HG03575 (cell line): Measurements from ENCODE around the gene HSBP1L1.

Experiments used
- ATAC-seq: cut with Tn5 transposase; IDR thresholded peaks from one replicate; pipeline ENCODE4 v1.9.1; 2021; ENCODE audit not compliant: unreplicated experiment, insufficient number of reproducible peaks, low FRiP score; ENCODE audit errors: extremely low read depth

The HSBP1L1 gene

DNA sequence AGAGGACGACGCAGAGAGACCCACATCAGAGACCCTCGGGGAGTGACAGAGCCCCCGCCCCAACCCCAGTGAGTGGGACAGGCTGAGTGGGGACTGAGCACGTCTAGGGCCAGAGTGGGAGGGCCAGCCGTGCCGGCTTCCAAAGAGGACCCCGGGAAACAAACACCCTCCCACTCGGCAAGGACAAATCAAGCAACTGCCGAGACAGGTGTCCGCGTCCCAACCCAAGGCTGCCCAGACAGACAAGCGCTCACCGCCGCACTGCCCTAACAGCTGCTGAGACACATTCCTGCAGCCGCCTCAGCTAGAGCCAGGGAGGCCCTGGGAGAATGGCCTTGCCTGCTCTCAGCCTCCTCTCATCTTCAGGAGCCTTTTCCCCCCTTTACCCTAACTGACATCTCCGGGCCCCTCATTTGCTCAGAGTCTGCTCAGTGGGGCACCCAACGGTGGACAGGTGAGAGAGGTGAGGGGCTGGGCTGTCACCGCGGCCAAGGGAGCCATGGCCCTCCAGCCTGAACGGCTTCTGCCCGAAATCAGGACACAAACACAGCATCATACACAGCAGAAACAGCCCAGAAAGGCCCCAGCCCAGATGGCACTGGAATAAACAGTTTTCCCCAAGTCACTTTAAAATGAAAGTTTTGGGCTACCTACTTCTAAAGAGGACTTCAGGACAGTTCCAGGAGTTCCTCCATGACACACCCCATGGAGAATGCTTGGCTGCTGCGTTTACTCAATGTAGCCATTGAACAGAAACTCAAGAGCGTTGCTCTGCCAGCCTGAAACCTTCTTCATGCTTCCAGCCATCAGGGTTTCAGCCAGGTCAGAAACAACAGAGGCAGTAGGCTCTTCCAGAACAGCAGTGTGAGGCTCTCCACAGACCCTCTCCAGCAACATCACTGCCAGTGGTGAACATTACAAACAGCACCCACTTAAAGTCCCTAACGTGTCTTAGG, 36.6 kb upstream of the HSBP1L1 start:
- no peak for ATAC-seq

DNA sequence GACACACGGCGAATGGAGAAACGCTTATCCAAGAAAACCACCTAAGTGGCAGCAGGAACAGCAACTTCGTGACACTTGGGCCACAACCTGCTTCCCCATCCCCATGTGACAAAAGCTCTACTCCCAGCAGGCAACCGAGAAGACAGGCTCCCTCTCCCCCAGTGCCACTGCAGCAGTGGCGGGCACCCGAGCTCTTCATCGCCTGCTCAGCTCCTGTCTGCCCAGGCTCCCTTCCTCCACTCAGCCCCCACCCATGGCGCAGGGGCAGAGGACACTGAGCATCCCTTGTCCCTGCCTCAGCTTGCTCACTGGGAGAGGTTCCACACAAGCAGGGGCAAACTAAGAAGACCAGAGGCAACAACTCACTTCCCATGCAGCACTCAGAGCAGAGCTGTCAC, 35.9 kb upstream of the HSBP1L1 start:
- no peak for ATAC-seq

DNA sequence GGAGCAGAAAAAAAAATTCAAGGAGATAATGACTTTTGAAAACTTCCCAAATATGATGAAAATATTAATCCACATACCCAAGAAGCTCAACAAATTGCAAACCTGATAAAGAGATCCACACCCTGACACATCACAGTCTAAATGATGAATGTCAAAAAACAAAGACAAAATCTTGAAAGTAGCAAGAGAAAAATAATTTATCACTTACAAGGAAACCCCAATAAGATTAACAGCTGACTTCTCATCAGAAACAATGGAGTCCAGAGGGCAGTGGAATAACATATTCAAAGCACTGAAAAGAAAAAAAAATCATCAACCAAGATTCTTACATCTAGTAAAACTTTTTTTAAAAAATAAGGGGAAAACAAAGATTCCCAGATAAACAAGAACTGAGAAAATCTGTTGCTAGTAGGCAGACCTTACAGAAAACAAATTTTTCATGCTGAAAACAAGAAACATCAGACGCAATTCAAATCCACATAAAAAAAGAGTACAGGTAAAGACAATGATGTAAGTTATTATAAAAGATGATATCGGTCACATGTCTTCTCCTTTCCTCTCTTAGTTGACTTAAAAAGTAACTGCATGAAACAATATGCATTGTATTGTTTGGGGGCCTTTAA, 34.3 kb upstream of the HSBP1L1 start:
- ATAC-seq: no peak

- ATAC-seq: no peak
These were observed 33.0 kb upstream of the HSBP1L1 start for GRCh38 chr18:79931475-79931874.

DNA sequence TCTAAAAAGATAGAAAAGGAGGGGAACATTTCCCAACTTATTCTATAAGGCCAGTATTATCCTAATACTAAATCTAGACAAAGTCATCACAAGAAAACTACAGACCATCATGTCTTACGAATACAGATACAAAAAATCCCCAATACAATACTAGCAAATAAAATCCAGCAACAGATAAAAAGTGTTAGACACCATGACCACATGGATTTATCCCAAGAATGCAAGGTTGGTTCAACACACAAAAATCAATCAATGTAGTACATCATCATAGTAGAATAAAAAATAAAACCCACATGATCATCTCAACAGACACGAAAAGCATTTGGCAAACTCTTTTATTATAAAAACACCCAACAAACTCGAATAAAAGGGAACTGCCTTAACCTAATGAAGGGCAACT, 31.5 kb upstream of the HSBP1L1 start:
- ATAC-seq: no peak

DNA sequence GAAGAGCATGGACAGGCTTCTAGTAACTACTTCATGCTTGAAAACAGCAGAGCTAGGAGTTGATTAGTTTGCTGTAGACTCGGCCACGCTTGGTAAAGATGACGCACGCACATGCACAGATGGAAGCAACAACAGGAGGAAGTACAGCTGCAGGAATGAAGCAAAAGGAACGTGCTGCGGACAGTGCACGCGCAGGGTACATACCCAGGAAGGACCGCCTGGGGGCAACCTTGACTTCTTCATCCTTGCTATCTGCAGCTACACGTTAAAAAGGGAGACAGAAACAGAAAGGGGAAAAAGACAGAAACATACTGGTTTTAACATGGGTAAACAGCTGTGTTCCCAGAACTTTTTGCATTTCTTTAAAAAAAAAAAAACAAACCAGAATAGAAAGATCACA, 30.7 kb upstream of the HSBP1L1 start:
- no peak for ATAC-seq

DNA sequence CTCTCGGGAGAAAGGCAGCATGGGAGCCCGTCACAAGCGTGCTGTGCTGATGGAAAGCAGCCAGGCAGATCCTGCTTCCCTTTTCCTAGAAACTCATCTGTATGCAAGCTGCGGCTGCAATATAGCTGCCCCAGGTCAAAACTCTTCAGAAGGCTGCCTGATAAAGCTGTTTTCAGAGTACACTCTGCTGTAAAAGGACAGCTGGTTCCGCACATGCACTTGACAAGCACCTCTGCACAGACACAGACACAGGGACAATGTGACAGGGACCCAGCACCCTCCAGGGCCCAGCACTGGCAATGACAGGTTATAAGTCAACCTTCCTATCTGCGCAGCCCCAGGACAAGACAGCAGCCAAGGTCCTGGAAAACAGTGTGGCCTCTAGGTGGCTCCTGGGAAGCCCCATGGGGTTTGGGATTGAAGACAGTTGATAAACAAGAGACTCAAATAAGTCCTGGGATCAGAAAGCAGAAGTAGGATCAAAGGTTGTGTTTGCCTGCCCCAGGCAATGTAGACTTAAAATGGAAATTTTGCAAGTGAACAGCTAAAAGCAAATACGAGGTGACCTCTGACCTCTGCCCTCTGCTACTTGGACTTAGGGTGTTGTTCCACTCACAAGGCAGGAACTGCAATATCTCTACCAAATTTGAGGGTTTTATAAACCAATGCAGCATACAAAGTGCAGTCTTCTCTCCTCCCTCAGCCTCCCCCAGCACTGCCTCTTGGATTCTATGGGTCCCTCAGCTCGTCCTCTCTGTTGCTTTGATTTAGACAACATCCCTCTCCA, 29.9 kb upstream of the HSBP1L1 start:
- ATAC-seq: no peak

DNA sequence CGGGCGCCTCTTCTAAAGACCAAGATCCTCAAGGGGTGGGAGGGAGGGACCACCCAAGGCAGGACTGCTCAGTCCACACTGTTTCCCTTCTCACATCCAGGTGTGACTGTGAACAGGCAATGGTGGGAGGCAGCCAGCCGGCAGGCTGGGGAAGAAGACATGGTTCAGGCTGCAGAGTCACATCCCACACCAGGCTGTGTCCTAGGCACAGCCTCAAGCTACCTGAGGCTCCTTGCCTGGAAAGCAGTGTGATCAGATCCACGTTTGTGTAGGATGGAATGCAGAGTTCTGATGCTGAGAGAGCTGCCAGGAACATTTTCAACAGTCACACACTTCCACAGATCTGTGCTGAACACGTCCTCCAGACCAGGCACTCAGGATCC, 29.4 kb upstream of the HSBP1L1 start:
- no peak for ATAC-seq

- no peak for ATAC-seq
These were observed 28.9 kb upstream of the HSBP1L1 start for GRCh38 chr18:79935499-79935898.

GRCh38 chr18:79935925-79936324, 28.5 kb upstream of the HSBP1L1 start:
- ATAC-seq: no peak

- no peak for ATAC-seq
These were observed 27.8 kb upstream of the HSBP1L1 start for GRCh38 chr18:79936641-79937040.

DNA sequence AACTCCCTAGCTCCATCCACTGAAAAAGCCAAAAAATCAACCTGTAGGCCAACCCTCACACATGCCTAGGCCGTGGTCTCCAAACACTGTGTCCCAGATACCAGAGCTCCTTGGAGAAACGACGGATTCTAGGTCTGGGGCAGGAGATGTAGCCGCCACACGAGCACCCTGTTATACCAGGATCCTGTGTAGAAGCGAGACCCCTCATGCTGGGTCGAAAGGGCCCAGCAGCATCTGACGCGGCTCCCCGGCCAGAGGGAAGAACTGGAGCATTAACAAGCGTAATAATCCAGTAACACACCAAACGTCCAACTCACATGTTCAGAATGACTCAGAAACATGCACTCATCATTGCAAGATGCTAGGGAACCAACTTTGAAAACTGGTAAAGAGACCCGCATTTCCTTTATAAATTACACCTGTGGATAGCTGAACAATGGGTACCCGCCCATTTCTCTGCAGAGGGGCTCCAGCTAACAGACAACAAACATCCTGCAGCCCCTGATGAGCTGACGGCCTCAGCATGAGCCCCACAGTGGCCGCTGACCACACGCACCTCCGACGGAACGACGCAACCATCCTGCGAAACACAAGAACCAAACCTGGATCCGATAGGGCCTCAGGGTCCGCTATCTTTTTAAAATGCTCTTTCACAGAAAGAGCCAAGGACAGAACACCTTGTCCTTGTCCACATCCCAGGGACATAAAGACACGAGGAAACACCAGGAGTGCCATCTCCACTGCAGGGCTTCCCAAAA, 27.2 kb upstream of the HSBP1L1 start:
- no peak for ATAC-seq

GRCh38 chr18:79938196-79938595, 26.2 kb upstream of the HSBP1L1 start:
- ATAC-seq: no peak

- ATAC-seq: no peak
These were observed 25.3 kb upstream of the HSBP1L1 start for GRCh38 chr18:79939096-79939495.

DNA sequence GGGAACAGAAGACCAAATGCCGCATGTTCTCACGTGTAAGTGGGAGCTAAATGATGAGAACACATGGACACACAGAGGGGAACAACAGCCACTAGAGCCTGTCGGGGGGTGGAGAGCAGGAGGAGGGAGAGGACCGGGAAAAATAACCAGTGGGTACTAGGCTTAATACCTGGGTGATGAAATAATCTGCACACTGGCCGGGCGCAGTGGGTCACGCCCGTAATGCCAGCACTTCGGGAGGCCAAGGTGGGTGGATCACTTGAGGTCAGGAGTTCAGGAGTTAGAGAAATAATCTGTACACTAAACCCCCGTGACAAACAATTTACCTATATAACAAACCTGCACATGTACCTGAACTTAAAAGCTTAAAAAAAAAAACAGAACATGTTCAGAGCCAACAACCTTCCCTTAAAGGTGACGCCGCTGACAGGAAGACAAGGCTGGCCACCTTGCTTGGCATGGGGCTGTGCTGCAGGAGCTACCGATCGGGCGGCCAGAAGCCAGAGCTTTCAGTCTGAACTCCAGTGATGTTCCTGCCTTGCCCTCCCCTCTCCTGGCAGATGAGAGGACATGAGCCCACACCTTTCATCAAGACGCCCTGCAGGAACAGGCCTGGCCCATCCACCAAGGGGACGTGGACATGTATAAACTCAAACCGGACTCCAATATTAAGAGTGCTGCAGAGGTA, 24.2 kb upstream of the HSBP1L1 start:
- no peak for ATAC-seq

DNA sequence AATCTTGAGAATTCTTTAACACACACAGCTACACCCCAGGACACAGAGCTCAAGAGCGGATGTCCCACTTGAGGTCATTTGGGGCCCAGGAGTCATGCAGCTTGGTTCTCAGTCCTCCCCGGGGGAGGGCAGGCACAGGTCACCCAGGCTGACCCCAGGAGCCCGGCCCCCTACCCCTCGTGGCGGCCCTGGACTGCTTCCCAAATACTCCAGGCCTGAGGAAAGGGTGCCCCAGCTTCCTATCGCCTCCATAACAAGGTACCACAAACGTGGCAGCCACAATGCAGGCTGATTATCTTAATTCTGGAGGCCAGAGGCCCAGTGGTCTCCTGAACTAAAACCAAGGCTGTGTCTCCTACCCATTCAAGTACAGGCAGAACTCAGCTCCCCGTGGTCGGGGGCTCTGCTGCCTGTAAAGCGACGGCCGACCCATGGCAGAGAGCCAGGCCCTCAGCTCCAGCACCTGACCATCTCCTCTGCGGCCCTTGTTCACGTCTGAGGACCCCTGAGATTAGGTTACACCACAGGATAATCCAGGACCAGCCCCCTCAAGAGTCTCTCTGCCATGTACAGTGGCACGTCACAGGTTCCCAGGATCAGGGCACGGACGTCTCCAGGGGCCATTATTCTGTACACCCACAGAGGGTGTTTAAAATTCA, 23.5 kb upstream of the HSBP1L1 start:
- no peak for ATAC-seq

DNA sequence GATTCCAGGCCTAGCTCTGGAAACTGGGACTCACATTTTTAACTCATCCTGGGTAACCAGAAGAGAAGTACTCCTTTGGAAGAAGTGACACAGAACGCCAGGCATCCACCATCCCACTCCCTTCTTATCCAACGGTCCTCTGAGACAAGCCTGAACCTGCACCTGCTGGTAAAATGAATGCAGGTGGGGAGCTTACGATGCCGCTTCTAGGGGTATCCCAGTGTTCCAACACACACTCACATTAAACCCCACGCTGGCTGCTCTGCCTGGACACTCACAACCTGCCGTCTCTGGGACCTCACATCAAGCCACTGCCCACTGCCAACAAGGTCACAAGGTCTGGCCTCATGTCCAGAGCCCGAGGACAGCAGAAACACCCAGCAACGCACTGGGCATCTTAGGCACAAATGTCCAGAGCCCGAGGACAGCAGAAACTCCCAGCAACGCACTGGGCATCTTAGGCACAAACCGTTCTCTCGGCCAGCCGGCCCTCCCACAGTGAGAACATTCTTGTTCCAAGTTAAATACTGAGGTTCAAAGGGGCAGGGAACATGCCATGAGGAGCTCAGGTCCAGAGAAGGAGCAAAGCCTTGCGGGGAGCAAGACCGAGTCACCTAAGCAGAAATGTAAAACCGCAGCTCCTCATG, 22.8 kb upstream of the HSBP1L1 start:
- no peak for ATAC-seq

- no peak for ATAC-seq
These were observed 22.2 kb upstream of the HSBP1L1 start for GRCh38 chr18:79942211-79942610.
